GM18505 (cell line): ENCODE measurements around the gene PITRM1.
"Not testable (repeated sequence)": the region's sequence is repeated elsewhere in the genome, so short reads cannot be mapped to it uniquely, and the experiment has no call there.

Experiments
- ATAC-seq: cut with Tn5 transposase; IDR thresholded peaks from one replicate; pipeline ENCODE4 v1.9.1; 2021; ENCODE audit not compliant: unreplicated experiment
- POLR2A ChIP-seq: IDR thresholded peaks from 4 replicates; pipeline ENCODE4 v1.6.1; 2011; ENCODE audit warnings: borderline replicate concordance; ENCODE audit not compliant: insufficient read depth, insufficient read length; ENCODE audit errors: extremely low read depth

PITRM1 gene

DNA sequence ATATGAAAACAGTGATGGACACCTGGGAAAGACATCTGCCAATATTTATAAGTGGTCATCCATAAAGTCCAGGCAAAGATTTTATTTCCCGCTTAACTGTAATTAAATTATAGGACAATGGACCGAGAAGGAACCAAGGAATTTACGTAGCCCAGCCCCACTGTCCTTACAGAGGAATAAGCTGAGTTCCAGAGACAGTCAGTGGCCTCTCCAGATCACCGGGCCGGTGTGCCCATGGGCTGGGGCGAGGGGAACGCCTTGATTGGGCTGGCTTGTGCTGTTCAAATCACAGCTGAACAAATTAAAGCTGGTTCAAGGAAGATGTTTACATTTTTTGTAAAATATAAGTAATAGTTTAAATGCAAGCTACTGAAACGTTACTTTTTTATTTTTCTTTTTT is 64.5 kb downstream of the PITRM1 start:
- TF ChIP-seq POLR2A, result no peak
- no peak for ATAC-seq

DNA sequence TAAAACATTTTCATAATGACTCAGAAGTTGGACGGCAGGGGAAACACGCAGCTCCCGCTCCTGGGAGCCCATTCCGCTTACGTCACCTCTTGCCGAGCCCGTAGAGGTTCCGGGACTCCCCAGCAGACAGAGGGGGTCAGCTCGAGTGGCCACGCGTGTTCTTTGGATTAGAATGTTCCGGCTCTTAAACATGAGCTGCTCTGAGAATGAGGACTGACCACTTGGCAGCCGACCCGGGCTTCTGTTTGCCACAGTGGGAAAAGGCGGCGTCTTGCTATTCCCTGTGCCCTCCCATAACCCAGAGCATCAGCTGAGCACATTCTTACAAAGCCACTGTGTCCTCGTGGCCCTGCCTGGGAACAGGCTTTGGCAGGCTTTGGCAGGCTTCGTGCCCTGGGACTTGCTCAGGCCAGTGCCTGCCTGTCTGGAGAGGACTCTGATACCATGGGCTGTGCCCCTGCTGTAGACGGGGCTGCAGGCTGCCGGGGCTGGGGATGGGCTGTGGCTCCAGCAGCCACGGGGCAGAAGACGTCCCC is 65.1 kb downstream of the PITRM1 start:
- no peak for TF ChIP-seq POLR2A
- ATAC-seq, result no peak

DNA sequence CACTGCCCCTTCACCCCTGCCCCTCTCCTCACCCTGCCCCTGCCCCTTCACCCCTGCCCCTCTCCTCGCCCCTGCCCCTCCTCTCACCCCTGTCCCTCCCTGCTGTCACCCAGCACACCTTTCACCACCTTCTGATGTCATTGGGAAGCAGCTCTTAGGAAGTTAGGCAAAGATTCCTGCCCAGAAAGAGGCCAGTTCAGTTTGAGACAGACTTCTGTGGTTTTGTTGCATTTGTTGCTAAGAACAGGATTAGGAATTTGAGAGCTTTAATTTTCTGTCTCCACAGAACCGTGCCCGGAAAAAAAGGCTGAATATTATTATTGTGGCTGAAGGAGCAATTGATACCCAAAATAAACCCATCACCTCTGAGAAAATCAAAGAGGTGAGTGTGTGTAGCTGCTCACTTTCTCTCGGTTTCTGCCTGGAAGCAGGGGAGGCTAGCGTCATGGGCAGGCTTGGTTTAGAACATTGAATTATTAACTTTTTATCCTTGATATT is 65.6 kb downstream of the PITRM1 start:
- no peak for TF ChIP-seq POLR2A
- ATAC-seq, result no peak

GRCh38 chr10:3106328-3106727 is 66.3 kb downstream of the PITRM1 start:
- ATAC-seq, result not testable (repeated sequence)

DNA sequence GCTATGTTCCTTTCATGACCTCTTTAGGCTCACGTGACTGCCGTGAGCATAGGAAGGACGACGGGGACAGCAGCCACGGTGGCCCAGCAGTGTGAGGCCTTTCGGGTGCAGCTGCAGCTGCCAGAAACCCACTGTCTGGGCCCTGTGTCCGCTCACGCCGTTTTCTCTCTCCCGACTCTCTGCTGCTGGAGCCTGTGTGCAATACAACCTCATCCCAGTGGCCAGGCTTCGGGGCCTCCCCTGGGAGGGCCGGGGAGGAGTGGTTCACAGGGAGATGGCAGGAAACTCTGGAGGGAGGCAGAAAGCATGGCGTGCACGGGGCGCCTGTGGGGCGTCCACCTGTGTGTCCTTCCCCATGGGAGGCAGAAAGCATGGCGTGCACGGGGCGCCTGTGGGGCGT is 66.7 kb downstream of the PITRM1 start:
- ATAC-seq, result no peak
- no peak for TF ChIP-seq POLR2A

- no peak for ATAC-seq
- no peak for TF ChIP-seq POLR2A
Measured at GRCh38 chr10:3105166-3105565, 67.4 kb downstream of the PITRM1 start.

DNA sequence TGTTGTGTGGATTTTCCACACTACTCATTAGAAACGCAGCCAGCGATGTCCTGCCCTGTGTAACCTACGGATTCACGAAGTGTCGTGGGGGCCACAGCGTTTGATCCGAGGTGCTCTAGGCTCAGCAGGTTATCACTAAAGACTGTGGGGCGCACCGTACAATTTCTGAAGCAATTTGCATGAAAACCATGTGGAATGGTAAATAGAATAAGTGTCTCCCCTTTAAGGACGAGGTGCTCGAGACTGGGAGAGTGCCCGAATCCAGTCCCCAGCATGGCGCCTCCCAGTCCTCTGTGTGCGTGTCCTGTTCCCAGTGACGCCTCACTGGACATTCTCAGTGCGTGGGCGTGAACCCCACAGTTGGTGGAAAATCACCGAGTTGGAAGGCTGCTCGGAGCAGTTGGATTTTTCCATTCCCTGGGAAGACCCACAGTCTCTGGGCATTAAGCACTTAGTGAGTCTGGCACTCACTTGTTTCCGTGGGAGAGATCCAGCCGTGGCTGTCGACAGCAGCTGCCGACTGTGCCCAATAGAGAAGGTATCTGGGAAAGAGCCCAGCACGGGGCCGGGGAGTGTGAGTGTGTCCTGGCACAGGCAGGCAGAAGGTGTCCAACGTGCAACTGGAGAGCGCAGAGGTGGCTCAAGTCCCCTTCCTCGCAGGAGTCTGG is 68.2 kb downstream of the PITRM1 start:
- TF ChIP-seq POLR2A, result no peak

GRCh38 chr10:3103646-3104045 is 68.9 kb downstream of the PITRM1 start:
- no peak for ATAC-seq
- no peak for TF ChIP-seq POLR2A

More for the DNA sequence above, 68.2 kb downstream of the PITRM1 start:
- ATAC-seq, result no peak

- TF ChIP-seq POLR2A, result no peak
- no peak for ATAC-seq
Measured at GRCh38 chr10:3102720-3103427, 69.7 kb downstream of the PITRM1 start.

- no peak for ATAC-seq
Measured at GRCh38 chr10:3100856-3101640, 71.5 kb downstream of the PITRM1 start.

GRCh38 chr10:3100093-3100792 is 72.3 kb downstream of the PITRM1 start:
- no peak for TF ChIP-seq POLR2A
- no peak for ATAC-seq

More at GRCh38 chr10:3100856-3101640, 71.5 kb downstream of the PITRM1 start:
- TF ChIP-seq POLR2A, result no peak

DNA sequence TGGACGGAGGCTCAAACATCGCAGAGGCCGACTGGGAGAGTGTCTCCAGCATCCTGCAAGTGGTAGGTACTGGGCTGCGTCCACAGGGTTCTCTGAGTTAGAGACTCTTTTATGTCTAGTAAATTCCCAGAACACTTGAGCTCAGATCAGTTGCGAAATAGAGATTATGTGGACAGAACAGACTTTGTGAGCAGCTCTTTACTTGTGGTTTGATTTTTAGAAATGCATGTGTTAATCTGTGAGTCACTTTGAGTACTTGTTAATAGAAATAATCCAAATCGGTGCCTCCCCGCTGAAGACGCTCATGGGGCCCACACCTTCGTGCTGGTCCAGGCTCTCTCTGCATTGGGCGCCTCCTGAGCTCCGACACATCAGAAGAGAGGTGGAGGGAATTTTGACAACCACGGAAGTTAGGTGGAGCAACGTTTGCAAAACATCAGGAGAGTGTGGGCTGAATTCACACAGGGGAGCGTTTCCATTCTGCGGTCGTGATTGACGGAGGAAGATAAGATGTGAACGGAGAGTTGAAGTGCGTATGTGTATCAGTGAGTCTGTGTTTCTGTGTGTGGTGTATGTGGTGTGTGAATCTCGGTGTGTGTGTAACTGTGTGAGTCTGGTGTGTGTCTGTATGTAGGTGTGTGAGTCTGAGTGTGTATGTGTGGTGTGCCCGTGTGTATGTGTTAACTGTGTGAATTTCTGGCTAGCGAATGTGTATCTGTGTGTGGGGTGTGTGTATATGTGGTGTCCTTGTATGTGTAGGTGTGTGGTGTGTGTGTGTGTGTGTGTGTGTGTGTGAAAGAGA is 73.1 kb downstream of the PITRM1 start:
- no peak for TF ChIP-seq POLR2A
- ATAC-seq, result no peak
